ENCODE measurements around the gene ABHD5.

ABHD5 gene

GRCh38 chr3:43690400-43691119 lies at the start of gene ABHD5:
TSS of gene ABHD5 (plus strand) at chr3:43690938. CDS start at chr3:43690993, 55 bp downstream.
- H3K4me1 Mint-ChIP-seq, result peaks cover 41% of the 10 kb centered on the region

GRCh38 chr3:43641306-43642114 lies 49.2 kb upstream of the ABHD5 start:
- no peak for TF ChIP-seq CTCF (IDR thresholded peaks at IDR 0.05)
- Mint-ChIP-seq H3K36me3 (ENCODE audit: low read depth) (no peaks in the 10 kb centered on the region), H3K4me3 (no peak overlapping the region), H3K9me3 (no peaks in the 10 kb centered on the region), H3K27ac (no peak overlapping the region), H3K27me3 (ENCODE audit: low read depth, poor library complexity) (peaks cover 3% of the 10 kb centered on the region), H3K4me1 (peaks cover 13% of the 10 kb centered on the region)
- no peak for DNase-seq

More at GRCh38 chr3:43690400-43691119, at the start of gene ABHD5:
- peaks cover 13% of the 10 kb centered on the region for H3K36me3 Mint-ChIP-seq (ENCODE audit: low read depth)
- H3K27me3 Mint-ChIP-seq (ENCODE audit: low read depth, poor library complexity), result peaks cover 19% of the 10 kb centered on the region
- peak; percentile 92 for DNase-seq
- peaks cover 3% of the 10 kb centered on the region for H3K9me3 Mint-ChIP-seq
- peak within 1 kb of the TSS; percentile 92 for H3K4me3 Mint-ChIP-seq
- H3K27ac Mint-ChIP-seq, result peak within 1 kb of the TSS; percentile 92
- peak; percentile 39 for TF ChIP-seq CTCF (IDR thresholded peaks at IDR 0.05)

GRCh38 chr3:43644443-43644842 lies 46.3 kb upstream of the ABHD5 start:
- DNase-seq, result no peak
- Mint-ChIP-seq H3K27me3 (ENCODE audit: low read depth, poor library complexity) (no peaks in the 10 kb centered on the region), H3K4me1 (peaks cover 6% of the 10 kb centered on the region), H3K36me3 (ENCODE audit: low read depth) (no peaks in the 10 kb centered on the region), H3K4me3 (no peak overlapping the region), H3K27ac (no peak overlapping the region), H3K9me3 (no peaks in the 10 kb centered on the region)
- TF ChIP-seq CTCF (IDR thresholded peaks at IDR 0.05), result no peak

- Mint-ChIP-seq H3K9me3 (no peaks in the 10 kb centered on the region), H3K4me1 (peaks cover 15% of the 10 kb centered on the region), H3K36me3 (ENCODE audit: low read depth) (no peaks in the 10 kb centered on the region), H3K4me3 (no peak overlapping the region), H3K27me3 (ENCODE audit: low read depth, poor library complexity) (no peaks in the 10 kb centered on the region), H3K27ac (no peak overlapping the region)
- DNase-seq, result no peak
- no peak for TF ChIP-seq CTCF (IDR thresholded peaks at IDR 0.05)
Observed at GRCh38 chr3:43647331-43648166, 43.2 kb upstream of the ABHD5 start.

- Mint-ChIP-seq H3K27ac (no peak overlapping the region), H3K4me3 (no peak overlapping the region), H3K9me3 (no peaks in the 10 kb centered on the region), H3K36me3 (ENCODE audit: low read depth) (no peaks in the 10 kb centered on the region), H3K27me3 (ENCODE audit: low read depth, poor library complexity) (no peaks in the 10 kb centered on the region), H3K4me1 (peaks cover 15% of the 10 kb centered on the region)
- no peak for TF ChIP-seq CTCF (IDR thresholded peaks at IDR 0.05)
- DNase-seq, result no peak
Observed at GRCh38 chr3:43648957-43649356, 41.8 kb upstream of the ABHD5 start.
